MM.1S (cell line): ENCODE data around the gene UBE2G2.

Source experiments
- DNase-seq: peaks from one replicate; pipeline ENCODE4 v3.0.0-alpha.2; 2015
- H2AFZ ChIP-seq: fragments of 300-600 bp; sonication (generic); 2 replicates; pipeline ENCODE4 v1.6.0; 2016; ENCODE audit warnings: antibody characterized with exemption, low read length
- H3F3A ChIP-seq: fragments of 300-600 bp; sonication (generic); 2 replicates; pipeline ENCODE4 v1.6.1; 2016; ENCODE audit warnings: mild to moderate bottlenecking, antibody characterized with exemption, low read length, moderate library complexity, mixed read lengths; ENCODE audit not compliant: insufficient read depth
- H3K27ac ChIP-seq: fragments of 300-600 bp; sonication (generic); 2 replicates; pipeline ENCODE4 v1.5.1; 2016; ENCODE audit warnings: mild to moderate bottlenecking, low read length
- H3K27me3 ChIP-seq: fragments of 300-600 bp; sonication (generic); replicated peaks from 2 replicates; pipeline ENCODE4 v1.6.0; 2016; ENCODE audit warnings: low read length; ENCODE audit not compliant: insufficient read depth
- H3K36me3 ChIP-seq: fragments of 300-600 bp; sonication (generic); replicated peaks from 2 replicates; pipeline ENCODE4 v1.6.1; 2016; ENCODE audit warnings: mild to moderate bottlenecking, low read length, mixed read lengths; ENCODE audit not compliant: insufficient read depth
- H3K4me1 ChIP-seq: fragments of 300-600 bp; sonication (generic); 2 replicates; pipeline ENCODE4 v1.6.1; 2016; ENCODE audit warnings: low read length, mixed read lengths
- H3K4me2 ChIP-seq: fragments of 300-600 bp; sonication (generic); 2 replicates; pipeline ENCODE4 v1.6.0; 2016; ENCODE audit warnings: low read depth, low read length
- H3K4me3 ChIP-seq: fragments of 300-600 bp; sonication (generic); 2 replicates; pipeline ENCODE4 v1.5.1; 2016; ENCODE audit warnings: low read length, mixed read lengths
- H3K79me2 ChIP-seq: fragments of 300-600 bp; sonication (generic); 2 replicates; pipeline ENCODE4 v1.6.1; 2016; ENCODE audit warnings: mixed run types, low read length, mixed read lengths
- H3K9ac ChIP-seq: fragments of 300-600 bp; sonication (generic); 2 replicates; pipeline ENCODE4 v1.6.1; 2016; ENCODE audit warnings: low read length, mixed read lengths
- H3K9me2 ChIP-seq: fragments of 300-600 bp; sonication (generic); replicated peaks from 2 replicates; pipeline ENCODE4 v1.6.1; 2016; ENCODE audit warnings: mild to moderate bottlenecking, low read length, mixed read lengths; ENCODE audit not compliant: insufficient read depth
- H3K9me3 ChIP-seq: fragments of 300-600 bp; sonication (generic); replicated peaks from 2 replicates; pipeline ENCODE4 v1.6.1; 2016; ENCODE audit warnings: mild to moderate bottlenecking, low read length, mixed read lengths; ENCODE audit not compliant: insufficient read depth
- H4K20me1 ChIP-seq: fragments of 300-600 bp; sonication (generic); 2 replicates; pipeline ENCODE4 v1.6.1; 2016; ENCODE audit warnings: mild to moderate bottlenecking, low read length, moderate library complexity, mixed read lengths; ENCODE audit not compliant: insufficient read depth
- EZH2 ChIP-seq: fragments of 300-600 bp; sonication (generic); optimal IDR thresholded peaks from 2 replicates; pipeline ENCODE3; 2017; ENCODE audit warnings: low read depth, mild to moderate bottlenecking, antibody characterized with exemption, low read length, mixed read lengths
- EZH2phosphoT487 ChIP-seq: fragments of 300-600 bp; sonication (generic); IDR thresholded peaks from 2 replicates; pipeline ENCODE4 v1.6.1; 2018; ENCODE audit warnings: antibody characterized with exemption, low read length
- TF ChIP-seq, protein P1 (sequence below): fragments of 300-600 bp; sonication (generic); IDR thresholded peaks from 2 replicates; pipeline ENCODE4 v1.5.1; 2016; ENCODE audit warnings: antibody characterized with exemption, low read length, mixed read lengths

The UBE2G2 gene

DNA sequence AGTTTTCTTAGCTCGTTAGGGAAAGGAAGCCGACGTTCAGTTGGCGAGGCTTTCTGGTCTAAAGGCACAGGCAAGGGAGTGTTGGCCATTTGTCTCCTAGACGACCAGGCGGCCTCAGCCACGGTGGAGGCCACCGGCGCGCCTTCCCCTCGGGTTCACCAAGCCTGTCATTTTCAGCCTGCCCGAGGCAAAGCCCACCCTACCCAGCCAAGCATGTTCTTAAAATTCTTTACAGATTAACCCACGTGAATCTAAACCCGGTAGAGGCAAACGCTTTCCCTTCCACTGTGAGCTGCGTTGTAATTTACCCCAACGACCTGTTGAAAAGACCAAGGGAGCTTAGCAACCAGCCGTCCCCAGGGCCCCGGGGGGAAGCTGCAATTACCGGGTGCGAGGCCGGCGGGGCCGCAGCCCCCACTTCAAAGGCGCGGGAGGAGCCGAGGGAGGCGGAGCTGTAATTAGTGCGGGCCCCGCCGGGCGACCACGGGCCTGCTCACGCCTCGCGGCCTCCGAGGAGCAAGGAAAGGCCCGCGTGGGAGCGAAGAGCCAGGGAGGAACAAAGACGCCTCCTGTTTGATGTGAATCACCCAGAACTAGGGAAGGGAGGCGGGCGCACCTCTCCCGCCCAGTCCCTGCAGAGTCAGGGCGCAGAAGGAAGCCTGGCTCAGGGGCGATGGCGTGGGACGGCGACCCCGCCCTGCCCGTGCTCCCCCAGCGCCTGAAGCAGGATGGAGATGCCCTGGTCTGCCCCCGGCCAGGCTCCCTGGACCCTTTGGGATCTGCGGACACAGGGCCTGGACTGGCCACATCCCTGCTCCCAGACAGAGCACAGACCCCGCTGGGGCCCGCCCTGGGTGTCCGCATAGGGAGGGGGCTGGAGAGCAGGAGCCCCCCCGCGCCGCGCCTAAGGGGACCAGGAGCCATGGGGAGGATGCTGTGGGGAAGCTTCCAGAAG, 78.2 kb downstream of the UBE2G2 start:
- Histone ChIP-seq H3K79me2 (no peaks in the 10 kb centered on the region), H3K36me3 (no peaks in the 10 kb centered on the region), H3K4me2 (no peak overlapping the region), H3K9ac (no peak overlapping the region), H3K4me3 (no peak overlapping the region), H4K20me1 (no peaks in the 10 kb centered on the region), H2AFZ (no peak overlapping the region), H3K9me3 (no peaks in the 10 kb centered on the region), H3K27me3 (peaks cover 98% of the 10 kb centered on the region), H3K4me1 (no peaks in the 10 kb centered on the region), H3K27ac (no peak overlapping the region), H3K9me2 (no peaks in the 10 kb centered on the region), H3F3A (no peaks in the 10 kb centered on the region)
- no peak for DNase-seq
- TF ChIP-seq EZH2phosphoT487, result no peak
- no peak for TF ChIP-seq EZH2
- TF ChIP-seq, protein P1, sequence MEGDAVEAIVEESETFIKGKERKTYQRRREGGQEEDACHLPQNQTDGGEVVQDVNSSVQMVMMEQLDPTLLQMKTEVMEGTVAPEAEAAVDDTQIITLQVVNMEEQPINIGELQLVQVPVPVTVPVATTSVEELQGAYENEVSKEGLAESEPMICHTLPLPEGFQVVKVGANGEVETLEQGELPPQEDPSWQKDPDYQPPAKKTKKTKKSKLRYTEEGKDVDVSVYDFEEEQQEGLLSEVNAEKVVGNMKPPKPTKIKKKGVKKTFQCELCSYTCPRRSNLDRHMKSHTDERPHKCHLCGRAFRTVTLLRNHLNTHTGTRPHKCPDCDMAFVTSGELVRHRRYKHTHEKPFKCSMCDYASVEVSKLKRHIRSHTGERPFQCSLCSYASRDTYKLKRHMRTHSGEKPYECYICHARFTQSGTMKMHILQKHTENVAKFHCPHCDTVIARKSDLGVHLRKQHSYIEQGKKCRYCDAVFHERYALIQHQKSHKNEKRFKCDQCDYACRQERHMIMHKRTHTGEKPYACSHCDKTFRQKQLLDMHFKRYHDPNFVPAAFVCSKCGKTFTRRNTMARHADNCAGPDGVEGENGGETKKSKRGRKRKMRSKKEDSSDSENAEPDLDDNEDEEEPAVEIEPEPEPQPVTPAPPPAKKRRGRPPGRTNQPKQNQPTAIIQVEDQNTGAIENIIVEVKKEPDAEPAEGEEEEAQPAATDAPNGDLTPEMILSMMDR, result no peak

DNA sequence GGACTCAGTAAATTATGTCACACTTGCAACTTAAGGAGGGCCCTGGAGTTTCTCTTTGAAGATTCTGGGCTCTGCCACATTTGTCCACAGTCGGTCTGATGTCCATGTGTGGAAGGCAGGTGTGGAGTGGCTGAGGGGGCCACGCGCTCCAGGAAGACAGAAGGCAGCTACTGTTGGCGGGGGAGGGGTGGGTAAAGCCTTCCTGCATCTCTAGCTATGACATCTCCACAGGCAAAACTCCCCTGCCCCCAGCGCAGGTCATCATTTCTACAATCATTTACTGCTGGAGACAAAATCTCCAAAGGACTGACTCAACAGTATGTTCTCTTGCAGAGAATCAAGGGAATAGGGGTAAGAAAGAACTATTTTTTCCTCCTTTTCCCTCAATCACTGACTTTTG, 78.9 kb downstream of the UBE2G2 start:
- Histone ChIP-seq H3K27me3 (peaks cover 98% of the 10 kb centered on the region), H3K4me2 (no peak overlapping the region)
- no peak for DNase-seq

GRCh38 chr21:44720170-44720569, 81.5 kb downstream of the UBE2G2 start:
- H3F3A ChIP-seq, result no peaks in the 10 kb centered on the region
- no peak overlapping the region for H3K4me2 ChIP-seq
- H3K4me1 ChIP-seq, result no peaks in the 10 kb centered on the region
- no peaks in the 10 kb centered on the region for H3K79me2 ChIP-seq
- H4K20me1 ChIP-seq, result no peaks in the 10 kb centered on the region
- H3K36me3 ChIP-seq, result no peaks in the 10 kb centered on the region
- no peak overlapping the region for H2AFZ ChIP-seq
- TF ChIP-seq, protein P1, result no peak
- TF ChIP-seq EZH2phosphoT487 (no peak), EZH2 (no peak)
- no peak for DNase-seq
- no peak overlapping the region for H3K4me3 ChIP-seq
- H3K27ac ChIP-seq, result no peak overlapping the region
- H3K9me2 ChIP-seq, result no peaks in the 10 kb centered on the region
- no peak overlapping the region for H3K9ac ChIP-seq
- no peaks in the 10 kb centered on the region for H3K9me3 ChIP-seq
- H3K27me3 ChIP-seq, result peaks cover 92% of the 10 kb centered on the region

More for the DNA sequence above, 78.9 kb downstream of the UBE2G2 start:
- H3K36me3 ChIP-seq, result no peaks in the 10 kb centered on the region
- peak; percentile 18 for TF ChIP-seq EZH2
- TF ChIP-seq, protein P1, result no peak
- H3K4me3 ChIP-seq, result no peak overlapping the region
- H3K9ac ChIP-seq, result no peak overlapping the region
- H4K20me1 ChIP-seq, result no peaks in the 10 kb centered on the region
- H3K27ac ChIP-seq, result no peak overlapping the region
- no peaks in the 10 kb centered on the region for H3F3A ChIP-seq
- no peaks in the 10 kb centered on the region for H3K79me2 ChIP-seq
- H2AFZ ChIP-seq, result no peak overlapping the region
- H3K9me3 ChIP-seq, result no peaks in the 10 kb centered on the region
- no peaks in the 10 kb centered on the region for H3K9me2 ChIP-seq
- no peaks in the 10 kb centered on the region for H3K4me1 ChIP-seq
